CD4-positive, alpha-beta T cell treated with Interleukin-10 for 1 hour (primary cell): ENCODE results near the gene LIX1.
A peak's percentile ranks its signal among the peaks of the same experiment; 100 is the strongest.
"Not testable (repeated sequence)": the region's sequence is repeated elsewhere in the genome, so short reads cannot be mapped to it uniquely, and the experiment has no call there.

Experiments
- DNase-seq: peaks from one replicate; pipeline ENCODE4 v3.0.0-alpha.2; 2020

The LIX1 gene

DNA sequence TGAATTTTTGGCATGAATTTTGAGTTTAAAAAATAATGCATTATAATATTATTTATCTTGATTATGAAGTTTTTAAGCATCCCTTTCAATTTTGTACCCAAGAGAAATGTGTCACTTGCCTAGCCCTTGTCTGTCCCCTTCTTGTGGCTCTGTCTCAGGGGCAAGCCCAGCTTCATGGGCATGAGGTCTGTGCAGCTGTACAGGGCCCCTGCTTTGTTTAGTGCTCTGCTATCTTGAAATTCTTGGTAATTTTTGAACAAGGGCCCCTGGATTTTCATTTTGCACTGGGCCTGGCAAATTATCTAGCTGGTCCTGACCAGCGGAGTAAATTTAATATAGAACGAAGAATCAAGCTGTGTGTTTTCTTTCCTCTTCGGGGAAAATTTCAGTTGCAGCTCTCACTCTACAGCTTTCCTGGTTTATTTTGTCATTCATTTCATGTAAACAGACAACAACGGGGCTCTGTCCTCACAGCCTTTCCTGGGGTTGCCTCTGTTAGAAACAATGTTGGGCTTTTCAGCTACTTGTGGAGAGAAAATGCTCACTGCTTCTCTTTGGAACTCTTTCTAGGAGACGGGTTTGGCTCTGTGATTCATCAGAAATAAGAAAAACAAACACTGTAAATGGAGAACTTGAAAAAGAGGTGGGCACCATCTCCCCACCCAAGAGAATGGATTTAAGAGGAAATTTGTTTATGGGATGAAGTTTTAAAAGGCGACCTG is 41.1 kb downstream of the LIX1 start:
- no peak for DNase-seq

DNA sequence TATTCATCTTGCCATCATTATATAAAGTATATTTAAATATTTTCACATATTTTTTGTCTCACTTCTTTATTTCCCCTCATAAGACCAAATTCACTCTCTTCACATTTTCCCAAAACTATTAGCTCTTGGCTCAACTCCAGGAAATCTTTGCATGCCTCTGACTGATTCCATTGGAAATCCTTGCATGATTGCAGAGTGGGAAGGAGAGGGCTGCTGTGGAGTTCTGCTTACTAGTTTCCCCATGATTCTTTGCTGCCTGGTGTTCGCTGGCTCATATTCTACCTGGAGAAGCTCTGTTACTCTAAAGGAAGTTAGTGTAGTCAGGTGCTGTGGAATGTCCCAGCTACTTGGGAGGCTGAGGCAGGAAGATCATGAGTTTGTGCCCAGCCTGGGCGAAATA is 41.9 kb downstream of the LIX1 start:
- DNase-seq, result no peak

DNA sequence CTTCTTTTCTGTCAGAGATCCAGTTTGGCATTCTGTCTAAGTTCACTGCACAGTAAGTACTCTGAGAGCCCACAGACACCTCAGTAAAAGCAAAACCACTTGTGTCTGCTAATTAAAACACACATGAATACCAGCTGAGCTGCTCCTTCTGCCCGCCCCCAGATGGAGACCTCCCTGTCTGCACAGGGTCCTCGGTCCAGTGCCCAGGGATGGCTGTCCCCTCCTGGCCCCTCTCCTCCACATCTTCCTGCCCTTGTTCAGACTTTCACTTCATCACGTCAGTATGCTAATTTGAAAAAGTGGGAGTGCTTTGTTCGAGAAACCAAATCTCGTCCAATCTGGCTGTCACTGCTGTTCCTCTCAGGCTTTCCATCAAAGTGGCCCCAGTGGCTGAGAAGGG is 43.5 kb downstream of the LIX1 start:
- DNase-seq, result no peak

DNA sequence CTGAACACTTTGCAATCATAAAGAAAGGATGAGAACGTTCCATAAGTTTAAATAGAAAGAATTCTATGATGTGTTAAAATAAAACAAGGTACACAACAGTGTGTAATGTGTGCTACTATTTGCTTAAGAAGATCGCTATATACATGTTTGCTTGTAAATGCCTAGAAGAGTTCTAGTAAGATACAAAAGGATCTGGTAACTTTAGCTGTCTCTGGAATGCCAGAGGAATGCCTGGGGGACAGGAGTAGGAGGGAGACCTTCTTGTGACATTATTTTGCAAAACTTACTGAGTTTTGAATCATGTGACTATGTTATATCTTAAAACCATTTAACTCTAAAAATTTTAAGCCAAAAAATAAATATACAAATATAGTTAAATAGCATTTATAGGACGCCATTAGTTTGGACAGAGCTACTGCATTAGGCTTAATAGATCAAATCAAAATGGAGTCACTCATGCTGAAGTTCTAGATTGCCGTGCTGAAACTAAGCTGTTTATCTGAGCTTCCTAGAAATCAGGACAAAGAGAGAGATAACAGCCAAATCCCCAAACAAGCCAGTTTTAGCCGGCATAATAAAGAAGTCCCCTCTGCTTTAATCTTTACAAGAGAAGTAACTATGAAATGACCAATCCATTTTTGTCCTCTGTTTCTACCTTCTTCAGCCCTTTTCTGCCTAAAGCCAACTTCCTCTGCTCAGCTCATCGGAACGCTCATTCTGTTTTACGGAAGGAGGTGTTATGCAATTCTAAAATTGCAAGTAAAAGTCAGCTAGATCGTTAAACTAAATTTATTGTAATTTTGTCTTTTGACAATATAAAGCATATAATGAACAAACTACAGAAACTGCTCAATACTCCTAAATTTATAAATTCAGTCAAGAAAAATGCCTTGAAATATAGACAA is 44.8 kb downstream of the LIX1 start:
- no peak for DNase-seq

DNA sequence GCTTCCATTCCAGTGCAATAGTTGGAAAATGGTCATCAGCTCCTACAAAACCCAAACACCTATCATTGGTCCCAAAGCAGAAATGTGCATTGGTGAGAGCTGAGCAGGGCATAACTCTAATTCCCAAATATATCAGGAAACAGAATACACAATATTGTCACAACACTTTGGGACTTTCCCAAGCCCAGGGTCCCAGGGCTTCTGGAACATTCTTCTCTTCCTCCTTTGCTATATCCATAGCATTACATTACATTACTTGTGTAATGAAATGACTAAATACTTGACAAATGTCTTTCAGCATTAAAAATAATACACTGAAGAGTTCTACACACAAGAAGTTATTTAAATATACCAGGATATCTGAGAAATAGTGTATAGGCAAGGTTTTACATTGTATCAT is 45.6 kb downstream of the LIX1 start:
- no peak for DNase-seq

DNA sequence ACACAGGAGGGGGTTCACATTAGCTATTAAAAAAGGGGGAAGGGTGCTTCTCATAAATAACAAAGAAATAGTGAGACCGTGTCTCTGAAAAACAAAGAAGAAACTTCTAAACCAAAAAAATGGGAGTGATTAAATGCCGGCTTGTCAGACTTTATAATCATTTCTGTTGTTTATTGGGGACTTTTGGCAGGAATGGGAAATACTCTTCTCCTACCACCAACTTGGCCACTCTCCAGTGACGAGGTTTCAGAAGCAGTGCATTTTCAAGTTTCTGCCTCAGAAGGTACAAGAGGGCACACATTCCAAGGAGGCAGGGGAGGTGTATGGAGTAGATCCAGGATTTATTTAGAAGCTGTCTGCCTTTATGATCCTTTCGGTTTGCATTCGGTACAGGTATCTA is 46.2 kb downstream of the LIX1 start:
- no peak for DNase-seq

DNA sequence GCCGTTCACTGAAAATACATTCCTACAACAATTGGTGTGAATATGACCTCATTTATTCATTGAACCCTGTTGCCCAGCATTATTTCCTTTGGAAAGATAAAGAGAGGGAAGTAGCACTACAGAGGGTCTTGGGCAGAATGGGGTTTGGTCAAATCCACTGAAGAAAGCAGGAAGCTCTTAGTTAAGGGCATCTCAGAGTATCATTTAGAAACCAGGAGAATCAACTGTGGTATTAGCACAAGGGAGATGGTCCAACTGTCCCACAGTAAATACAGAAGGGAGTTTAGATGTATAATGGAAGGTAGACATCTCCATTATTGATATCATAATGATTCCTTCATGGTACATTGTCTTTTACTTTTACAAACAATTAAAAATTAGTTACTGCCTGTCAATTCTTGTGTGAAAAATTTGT is 47.1 kb downstream of the LIX1 start:
- DNase-seq, result no peak

DNA sequence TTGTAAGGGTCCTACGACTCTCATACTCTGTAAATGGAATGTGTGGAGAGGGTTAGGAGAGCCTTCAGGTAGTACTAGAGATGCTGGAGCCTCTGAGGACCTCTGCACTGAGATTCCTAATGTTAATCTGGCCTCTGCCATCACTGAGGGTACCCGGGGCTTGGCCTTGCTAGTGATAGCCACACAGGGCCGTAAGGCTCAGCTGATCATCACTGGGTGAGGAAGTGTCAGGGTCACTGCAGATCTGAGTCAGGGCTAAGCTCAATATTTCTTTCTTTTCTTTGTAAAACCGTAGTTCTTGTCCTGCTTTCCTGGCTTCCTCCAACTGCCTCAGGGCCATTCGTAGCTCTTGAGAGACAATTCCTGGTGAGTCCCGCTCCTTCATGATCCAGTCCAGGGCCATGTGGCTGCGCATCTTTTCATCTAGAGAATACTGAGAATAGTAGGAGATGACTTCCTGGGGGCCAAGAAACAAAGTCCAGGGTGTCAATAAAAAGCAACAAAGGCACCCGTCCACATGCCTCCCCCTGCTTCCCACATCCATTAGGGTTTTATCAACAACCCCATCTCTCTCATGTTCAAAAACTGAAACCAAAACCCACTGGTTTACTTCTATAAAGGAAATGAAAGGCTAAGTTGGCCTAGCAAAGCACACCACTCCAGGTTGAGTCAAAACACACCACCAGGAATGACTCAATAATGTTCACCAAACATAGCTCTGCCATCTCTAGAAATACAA is 47.7 kb downstream of the LIX1 start:
- no peak for DNase-seq

DNA sequence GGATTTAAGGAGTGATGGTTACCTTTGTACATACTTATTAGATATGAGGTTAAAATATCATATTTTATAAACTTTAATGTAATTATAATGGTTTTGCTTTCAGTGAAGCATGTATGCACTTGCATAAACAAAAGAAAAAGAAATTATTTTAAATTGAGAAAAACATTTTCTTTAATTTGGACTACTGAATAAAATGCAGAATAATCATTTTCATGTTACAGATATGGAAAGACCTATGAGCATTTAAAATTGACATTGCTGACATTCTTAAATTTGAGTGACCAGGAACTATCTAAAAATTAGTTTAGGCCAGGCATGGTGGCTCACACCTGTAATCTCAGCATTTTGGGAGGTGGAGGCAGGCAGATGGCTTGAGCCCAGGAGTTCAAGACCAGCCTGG is 49.2 kb downstream of the LIX1 start:
- no peak for DNase-seq

DNA sequence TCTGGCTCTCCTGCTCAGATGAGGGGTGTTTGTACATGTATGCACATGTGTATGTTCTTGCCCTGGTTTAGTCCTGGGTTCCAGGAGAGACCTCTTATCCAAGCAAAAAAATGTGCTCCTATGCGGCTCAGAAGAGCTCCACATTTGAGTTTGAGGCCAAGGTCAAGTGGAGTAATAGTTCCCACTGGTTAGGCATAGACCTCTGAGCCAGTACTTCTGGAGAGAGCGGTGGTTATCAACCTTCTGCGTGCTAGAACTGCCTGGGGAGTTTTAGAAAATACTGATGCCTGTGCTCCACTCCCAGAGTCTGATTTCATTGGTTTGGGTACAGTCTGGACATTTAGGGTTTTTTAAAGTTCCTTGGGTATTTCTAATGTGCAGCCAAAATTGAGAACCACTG is 51.5 kb downstream of the LIX1 start:
- no peak for DNase-seq

DNA sequence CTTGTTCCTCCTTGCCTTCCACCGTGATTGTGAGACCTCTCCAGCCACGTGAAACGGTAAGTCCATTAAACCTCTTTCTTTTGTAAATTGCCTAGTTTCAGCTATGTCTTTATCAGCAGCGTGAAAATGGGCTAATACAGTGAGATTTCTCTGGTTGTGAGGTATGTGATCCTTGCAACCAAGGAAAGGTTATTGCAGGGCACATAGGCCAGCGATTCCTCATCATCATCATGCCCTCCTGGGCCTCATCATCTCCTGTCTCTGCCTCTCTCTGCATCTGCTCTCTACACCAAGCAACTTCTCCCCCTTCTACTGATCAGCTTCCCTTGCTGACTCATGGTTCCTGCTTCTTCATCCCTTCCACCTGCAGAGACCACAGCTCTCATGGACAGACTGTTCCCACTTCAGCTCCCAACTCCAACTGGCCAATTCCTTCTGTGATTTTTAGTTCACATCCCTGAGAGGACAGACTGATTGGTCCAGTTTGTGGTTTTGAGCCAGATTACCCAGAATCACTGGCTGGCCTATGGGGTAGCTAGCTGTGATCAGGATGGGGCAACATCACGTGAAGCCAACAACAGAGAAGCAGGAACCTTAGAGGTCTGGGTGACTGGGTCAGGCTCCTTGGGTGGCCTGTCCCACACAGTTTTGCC is 53.1 kb downstream of the LIX1 start:
- no peak for DNase-seq

DNA sequence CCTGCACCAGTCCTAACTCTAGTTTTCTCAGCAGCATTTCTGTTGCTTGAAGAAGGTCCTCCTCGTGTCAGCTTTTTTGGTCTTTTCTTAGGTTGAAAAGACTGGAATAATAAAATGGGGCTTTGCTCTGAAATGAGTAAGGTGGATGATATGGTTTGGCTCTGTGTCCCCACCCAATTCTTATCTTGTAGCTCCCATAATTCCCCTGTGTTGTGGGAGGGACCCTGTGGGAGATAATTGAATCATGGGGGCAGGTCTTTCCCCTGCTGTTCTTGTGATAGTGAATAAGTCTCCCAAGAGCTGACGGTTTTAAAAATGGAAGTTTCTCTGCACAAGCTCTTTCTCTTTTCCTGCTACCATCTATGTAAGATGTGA is 53.6 kb downstream of the LIX1 start:
- DNase-seq, result no peak

DNA sequence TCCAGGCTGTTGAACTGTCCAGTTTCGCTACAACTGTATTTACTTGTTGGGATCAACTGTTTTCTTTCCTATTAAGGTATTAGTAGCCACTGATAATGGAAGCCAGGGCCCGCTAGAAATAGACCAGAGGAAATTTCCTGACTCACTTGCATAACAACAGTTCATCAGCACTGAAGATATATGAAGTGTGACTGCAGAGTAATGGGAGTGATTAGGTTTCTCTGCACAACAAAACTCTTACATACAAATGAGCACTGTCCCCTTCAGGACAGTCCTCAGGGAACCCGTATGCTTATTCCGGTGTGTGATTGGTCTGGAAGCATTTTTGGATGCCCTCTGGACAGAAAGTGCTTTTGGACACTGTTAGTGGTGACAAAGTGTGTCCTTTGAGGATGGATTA is 55.3 kb downstream of the LIX1 start:
- no peak for DNase-seq

DNA sequence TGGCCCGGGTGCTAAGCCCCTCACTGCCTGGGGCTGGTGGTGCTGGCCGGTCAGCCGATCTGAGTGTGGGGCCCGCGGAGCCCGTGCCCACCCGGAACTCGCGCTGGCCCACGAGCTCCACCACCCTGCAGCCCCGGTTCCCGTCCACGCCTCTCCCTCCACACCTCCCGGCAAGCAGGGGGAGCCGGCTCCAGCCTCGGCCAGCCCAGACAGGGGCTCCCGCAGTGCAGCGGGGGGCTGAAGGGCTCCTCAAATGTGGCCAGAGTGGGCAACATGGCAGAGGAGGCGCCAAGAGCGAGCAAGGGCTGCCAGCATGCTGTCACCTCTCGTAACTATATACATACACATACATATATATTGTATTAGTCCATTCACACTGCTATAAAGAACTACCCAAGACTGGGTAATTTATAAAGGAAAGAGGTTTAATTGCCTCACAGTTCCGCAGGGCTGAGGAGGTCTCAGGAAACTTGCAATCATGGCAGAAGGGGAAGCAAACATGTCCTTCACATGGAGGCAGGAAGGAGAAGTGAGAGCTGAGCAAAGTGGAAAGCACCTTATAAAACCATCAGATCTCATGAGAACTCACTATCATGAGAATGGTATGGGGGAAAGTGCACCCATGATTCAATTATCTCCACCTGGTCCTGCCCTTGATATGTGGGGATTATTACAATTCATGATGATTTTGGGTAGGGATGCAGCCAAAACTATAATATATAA is 56.8 kb downstream of the LIX1 start:
- peak; percentile 9 for DNase-seq

DNA sequence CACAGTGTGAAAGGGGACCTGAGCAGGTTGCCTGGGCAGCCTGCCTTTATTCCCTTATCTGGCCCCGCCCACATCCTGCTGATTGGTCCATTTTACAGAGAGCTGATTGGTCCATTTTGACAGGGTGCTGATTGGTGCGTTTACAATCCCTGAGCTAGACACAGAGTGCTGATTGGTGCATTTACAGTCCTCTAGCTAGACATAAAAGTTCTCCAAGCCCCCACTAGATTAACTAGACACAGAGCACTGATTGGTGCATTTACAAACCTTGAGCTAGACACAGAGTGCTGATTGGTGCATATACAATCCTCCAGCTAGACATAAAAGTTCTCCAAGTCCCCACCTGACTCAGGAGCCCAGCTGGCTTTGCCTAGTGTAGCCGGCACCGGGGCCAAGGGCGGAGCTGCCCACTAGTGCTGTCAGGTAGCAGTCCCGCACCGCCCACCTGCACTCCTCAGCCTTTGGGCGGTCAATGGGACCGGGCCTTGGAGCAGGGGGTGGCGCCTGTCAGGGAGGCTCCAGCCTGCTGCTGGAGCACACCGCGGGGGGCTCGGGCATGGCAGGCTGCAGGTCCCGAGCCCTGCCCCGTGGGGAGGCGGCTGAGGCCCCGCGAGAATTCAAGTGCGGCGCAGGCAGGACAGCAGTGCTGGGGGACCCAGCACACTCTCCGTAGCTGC is 57.5 kb downstream of the LIX1 start:
- DNase-seq, result not testable (repeated sequence)

DNA sequence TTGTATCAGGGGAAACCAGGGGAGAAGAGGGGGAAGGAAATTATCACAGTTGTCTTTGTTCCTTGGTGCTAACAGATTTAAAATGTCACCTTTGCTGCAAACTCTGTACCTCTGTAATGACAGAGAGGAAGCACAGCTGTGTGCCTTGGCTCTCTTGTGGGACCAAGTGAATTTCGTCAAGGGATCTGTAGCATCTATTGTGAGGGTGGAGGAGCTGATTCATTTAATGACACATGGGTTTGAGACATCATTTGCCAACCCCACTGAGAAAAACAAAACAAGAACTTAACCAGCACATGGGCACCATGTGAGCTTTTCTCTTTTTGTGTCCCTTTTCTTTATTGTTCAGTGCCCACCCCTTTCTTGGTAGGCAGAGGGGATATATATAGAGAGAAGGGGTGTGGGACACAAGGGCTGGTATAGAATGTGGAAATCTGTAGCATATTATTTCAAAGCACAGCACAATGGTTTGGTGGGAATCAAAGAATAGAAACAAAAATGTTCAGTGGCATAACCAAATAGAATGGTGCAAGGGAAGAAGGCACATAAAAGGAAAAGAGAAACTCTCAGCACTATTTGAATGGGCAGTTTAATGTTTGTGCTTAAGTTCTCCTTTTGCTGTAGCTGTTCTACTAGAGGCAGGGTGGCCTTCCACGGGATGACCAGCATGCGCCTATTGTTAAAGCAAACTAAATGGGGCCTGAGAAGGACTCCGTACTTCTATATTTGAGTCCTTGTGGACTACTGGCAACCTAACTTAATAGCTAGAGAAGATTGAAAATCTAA is 63.3 kb downstream of the LIX1 start:
- DNase-seq, result no peak

DNA sequence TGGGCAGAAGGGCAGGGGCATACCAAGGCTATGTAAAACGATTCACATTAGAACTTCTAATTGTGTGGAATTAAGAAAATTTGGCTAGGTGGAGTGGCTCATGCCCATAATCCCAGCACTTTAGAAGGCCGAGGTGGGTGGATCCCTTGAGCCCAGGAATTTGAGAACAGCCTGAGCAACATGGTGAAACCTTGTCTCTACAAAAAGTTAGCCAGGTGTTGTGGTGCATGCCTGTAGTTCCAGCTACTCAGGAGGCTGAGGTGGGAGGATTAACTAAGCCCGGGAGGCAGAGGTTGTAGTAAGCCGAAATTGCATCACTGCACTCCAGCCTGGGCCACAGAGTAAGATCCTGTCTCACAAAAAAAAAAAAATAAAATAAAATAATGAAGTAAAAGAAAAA is 65.2 kb downstream of the LIX1 start:
- no peak for DNase-seq

DNA sequence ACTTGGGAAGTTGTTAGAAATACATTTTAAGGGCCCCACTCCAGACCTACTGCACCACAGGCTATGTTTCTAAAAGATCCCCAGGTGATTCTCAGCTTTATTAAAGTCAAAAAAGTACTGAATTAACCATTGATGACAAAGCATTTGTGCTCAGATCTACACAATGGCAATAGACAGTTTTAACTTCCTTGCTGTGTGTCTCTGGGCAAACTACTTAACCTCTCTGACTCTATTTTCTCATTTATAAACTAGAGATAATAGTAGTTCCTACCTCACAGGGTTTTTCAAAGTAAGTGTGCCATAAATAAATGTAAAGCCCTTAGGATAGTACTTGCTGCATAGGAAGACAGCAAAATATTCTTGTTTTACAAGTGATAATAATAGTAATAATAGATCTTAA is 66.3 kb downstream of the LIX1 start:
- no peak for DNase-seq

DNA sequence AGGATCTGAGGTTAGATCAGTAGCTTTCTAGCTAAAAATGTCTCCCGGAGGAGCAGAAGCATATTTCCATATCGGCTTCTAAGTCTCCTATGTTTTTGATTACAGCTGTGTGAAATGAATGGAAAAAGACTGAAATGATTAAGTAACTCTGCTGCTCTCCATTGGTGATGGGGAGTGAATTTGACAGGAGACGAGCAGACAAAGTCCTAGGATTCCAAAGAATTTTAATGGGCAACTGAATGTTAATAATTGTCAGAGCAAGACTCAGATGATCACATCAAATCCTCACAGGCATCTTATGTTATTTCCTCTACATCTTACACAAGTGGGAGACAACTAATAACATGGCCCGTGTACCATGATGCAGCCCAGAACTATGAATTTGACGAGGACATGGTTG is 66.8 kb downstream of the LIX1 start:
- DNase-seq, result no peak

DNA sequence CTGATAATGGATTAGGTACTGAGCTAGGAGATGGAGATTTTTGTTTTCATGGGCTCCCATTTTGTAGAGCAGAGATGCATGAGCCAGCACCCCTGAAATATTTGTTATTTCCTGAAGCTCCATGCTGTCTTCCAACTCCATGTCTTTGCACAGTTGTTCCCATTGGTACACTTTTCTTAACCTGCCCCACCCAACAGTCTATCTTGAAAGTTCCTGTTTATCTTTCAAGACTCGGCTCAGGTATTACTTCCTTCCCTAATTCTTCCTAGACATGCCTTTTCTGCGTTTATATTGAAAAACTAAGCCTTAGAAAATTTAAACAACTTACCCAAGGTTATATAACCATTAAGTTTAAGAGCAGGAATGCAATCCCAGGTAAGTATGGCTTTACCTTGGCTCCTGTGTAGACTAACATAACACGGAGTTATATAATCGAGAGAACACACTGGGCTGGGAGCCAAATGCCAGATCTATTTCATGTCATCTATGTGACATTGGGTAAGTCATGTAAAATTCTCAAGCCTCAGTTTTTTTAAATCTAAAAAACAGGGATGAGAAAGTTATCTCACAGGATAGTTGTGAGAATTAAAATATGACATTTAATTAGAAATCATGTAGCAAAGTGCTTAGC is 67.4 kb downstream of the LIX1 start:
- no peak for DNase-seq

DNA sequence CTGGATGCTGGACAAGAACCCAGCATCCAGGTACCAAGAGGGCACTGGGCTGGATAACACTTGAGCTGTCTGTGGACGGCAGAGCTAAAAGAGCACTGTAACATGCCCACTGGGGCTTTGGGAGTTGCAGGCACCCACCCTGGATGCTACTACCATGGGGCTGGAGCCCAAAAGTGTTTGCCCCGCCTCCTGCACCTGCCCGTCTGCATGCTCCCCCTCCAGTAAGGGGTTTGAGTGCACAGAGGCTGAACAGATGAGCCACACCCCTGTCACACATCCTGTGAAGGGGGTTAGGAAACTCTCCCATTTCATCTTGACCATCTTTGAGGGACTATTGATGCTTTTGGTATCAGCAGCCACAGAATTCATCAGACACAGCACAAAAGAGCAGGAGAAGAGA is 69.0 kb downstream of the LIX1 start:
- DNase-seq, result no peak
